Suprapubic skin (tissue), 4 donors: Measurements from ENCODE around the gene PREP. TPM values are rescaled to one million over a fixed set of nuclear protein-coding genes. Genes with fewer than 3 reads are reported as not detected.

ENCODE experiments used
- DNase-seq, 2 donors: peaks; one replicate each; pipeline ENCODE4 v3.0.0-alpha.2; 2019; ENCODE audit warnings: low spot score in 2 of 2
- H3K27ac ChIP-seq: fragments of 200-600 bp; sonication (generic); one replicate; pipeline ENCODE4 v1.5.1; 2019
- H3K27me3 ChIP-seq: fragments of 200-600 bp; sonication (generic); one replicate; pipeline ENCODE4 v1.5.1; 2019
- H3K36me3 ChIP-seq: fragments of 200-600 bp; sonication (generic); one replicate; pipeline ENCODE4 v1.5.1; 2019
- H3K4me1 ChIP-seq: fragments of 200-600 bp; sonication (generic); one replicate; pipeline ENCODE4 v1.5.1; 2019
- H3K4me3 ChIP-seq: fragments of 200-600 bp; sonication (generic); one replicate; pipeline ENCODE4 v1.5.1; 2019; ENCODE audit warnings: mild to moderate bottlenecking
- H3K9me3 ChIP-seq: fragments of 200-600 bp; sonication (generic); one replicate; pipeline ENCODE4 v1.5.1; 2019
- CTCF ChIP-seq, 2 donors: fragments of 200-600 bp in 1 of 2; fragments of 450-650 bp in 1 of 2; sonication (generic) in 1 of 2; IDR thresholded peaks; one replicate each; pipeline ENCODE4 v1.5.1; 2016 to 2019; ENCODE audit warnings: antibody characterized with exemption in 2 of 2, mild to moderate bottlenecking in 1 of 2, moderate library complexity in 1 of 2
- EP300 ChIP-seq: sonication (generic); formaldehyde crosslinking; IDR thresholded peaks from one replicate; pipeline ENCODE4 v1.6.1; 2017; ENCODE audit warnings: antibody characterized with exemption
- POLR2A ChIP-seq, 2 donors: fragments of 450-650 bp; IDR thresholded peaks; one replicate each; pipeline ENCODE4 v1.6.1; 2017; ENCODE audit warnings: antibody characterized with exemption in 2 of 2, mild to moderate bottlenecking in 2 of 2, moderate library complexity in 2 of 2
- POLR2AphosphoS5 ChIP-seq, 3 donors: sonication (generic); formaldehyde crosslinking; IDR thresholded peaks; one replicate each; pipeline ENCODE4 v1.6.1; 2017; ENCODE audit warnings: antibody characterized with exemption in 3 of 3
- WGBS: methylation state at CpG from one replicate; pipeline ENCODE4 v1.1.5; 2018; 5-methylcytosine and 5-hydroxymethylcytosine counted together
- total RNA-seq, 4 donors: library from RNA; depleted of rRNA; stranded (reverse); fragments of >200 nt; gene quantifications; one replicate each; pipeline ENCODE4 v1.1.0, GENCODE V29; 2016

The PREP gene
- total RNA-seq, 4 donors from 2014 or later: 22.1 to 36.0 (median 30.3) TPM

GRCh38 chr6:105304366-105304765 is 98.5 kb downstream of the PREP start:
- no peaks in the 10 kb centered on the region for H3K27me3 ChIP-seq
- H3K36me3 ChIP-seq: peaks cover 19% of the 10 kb centered on the region
- H3K4me1 ChIP-seq: no peaks in the 10 kb centered on the region
- no peaks in the 10 kb centered on the region for H3K9me3 ChIP-seq
- TF ChIP-seq CTCF (IDR thresholded peaks at IDR 0.05): no peak
- TF ChIP-seq POLR2AphosphoS5 (IDR thresholded peaks at IDR 0.05): no peak
- 98% methylated on average over 3 of the region's 3 CpGs for WGBS
- no peak for DNase-seq
- no peak overlapping the region for H3K27ac ChIP-seq
- H3K4me3 ChIP-seq: no peak overlapping the region

GRCh38 chr6:105302617-105303128 is 100.2 kb downstream of the PREP start:
- no peak overlapping the region for H3K4me3 ChIP-seq
- no peaks in the 10 kb centered on the region for H3K9me3 ChIP-seq
- TF ChIP-seq EP300 (no peak), CTCF (IDR thresholded peaks at IDR 0.05) (no peak), POLR2AphosphoS5 (IDR thresholded peaks at IDR 0.05) (no peak), POLR2A (IDR thresholded peaks at IDR 0.05) (no peak)
- no peaks in the 10 kb centered on the region for H3K27me3 ChIP-seq
- 93% methylated on average over 16 of the region's 16 CpGs for WGBS
- no peak for DNase-seq
- H3K36me3 ChIP-seq: peaks cover 24% of the 10 kb centered on the region
- no peak overlapping the region for H3K27ac ChIP-seq
- no peaks in the 10 kb centered on the region for H3K4me1 ChIP-seq

GRCh38 chr6:105301756-105302616 is 100.9 kb downstream of the PREP start:
- Histone ChIP-seq H3K4me3 (no peak overlapping the region), H3K4me1 (no peaks in the 10 kb centered on the region), H3K9me3 (no peaks in the 10 kb centered on the region), H3K27ac (no peak overlapping the region), H3K36me3 (peaks cover 24% of the 10 kb centered on the region), H3K27me3 (no peaks in the 10 kb centered on the region)
- WGBS: 77% methylated on average over 18 of the region's 18 CpGs
- no peak for DNase-seq
- no peak for TF ChIP-seq EP300
- no peak for TF ChIP-seq CTCF (IDR thresholded peaks at IDR 0.05)
- no peak for TF ChIP-seq POLR2A (IDR thresholded peaks at IDR 0.05)
- TF ChIP-seq POLR2AphosphoS5 (IDR thresholded peaks at IDR 0.05): no peak

GRCh38 chr6:105301072-105301503 is 101.8 kb downstream of the PREP start:
- 89% methylated on average over 4 of the region's 4 CpGs for WGBS

More at GRCh38 chr6:105301072-105301503, 101.8 kb downstream of the PREP start:
- Histone ChIP-seq H3K4me1 (no peaks in the 10 kb centered on the region), H3K4me3 (no peak overlapping the region), H3K27me3 (no peaks in the 10 kb centered on the region), H3K36me3 (peaks cover 18% of the 10 kb centered on the region), H3K9me3 (no peaks in the 10 kb centered on the region), H3K27ac (no peak overlapping the region)
- TF ChIP-seq POLR2A (IDR thresholded peaks at IDR 0.05): no peak
- TF ChIP-seq POLR2AphosphoS5 (IDR thresholded peaks at IDR 0.05): no peak
- TF ChIP-seq EP300: no peak
- TF ChIP-seq CTCF (IDR thresholded peaks at IDR 0.05): no peak
- no peak for DNase-seq
